HFFc6 (cell line): ENCODE results near the gene DPRX. TPM values are rescaled to one million over a fixed set of nuclear protein-coding genes. Genes with fewer than 3 reads are reported as not detected.

Experiments used
- DNase-seq: peaks from one replicate; pipeline ENCODE4 v3.0.0-alpha.2; 2018
- H3K27ac Mint-ChIP-seq: 2 replicates; pipeline ENCODE4 v1.8.0; 2020; ENCODE audit warnings: mild to moderate bottlenecking, mixed read lengths
- H3K27me3 Mint-ChIP-seq: 2 replicates; pipeline ENCODE4 v1.8.0; 2021; ENCODE audit warnings: mild to moderate bottlenecking, moderate library complexity, mixed read lengths; ENCODE audit not compliant: insufficient read depth
- H3K36me3 Mint-ChIP-seq: 2 replicates; pipeline ENCODE4 v1.8.0; 2021; ENCODE audit warnings: low read depth, mixed read lengths
- H3K4me1 Mint-ChIP-seq: 2 replicates; pipeline ENCODE4 v1.8.0; 2020; ENCODE audit warnings: low read depth, mixed read lengths
- H3K4me3 Mint-ChIP-seq: 2 replicates; pipeline ENCODE4 v1.8.0; 2020; ENCODE audit warnings: mild to moderate bottlenecking, moderate library complexity, mixed read lengths
- H3K9me3 Mint-ChIP-seq: 2 replicates; pipeline ENCODE4 v1.8.0; 2020; ENCODE audit warnings: mild to moderate bottlenecking, mixed read lengths
- total RNA-seq, 6 experiments: library from RNA; stranded (reverse); fragmentation: NEBNext Ultra II Directional; extraction: Animal tissue kit (Norgen Biotek cat#: 25700); gene quantifications; 2 replicates in 1 of 6; 3 replicates in 5 of 6; pipeline ENCODE4 v1.2.3, GENCODE V29; 2021
- TF ChIP-seq, protein P1 (sequence below): fragments of 200-600 bp; sonication (generic); IDR thresholded peaks from 2 replicates; pipeline ENCODE4 v1.5.0; 2021; ENCODE audit warnings: antibody characterized with exemption, mild to moderate bottlenecking

DPRX gene
- total RNA-seq, 6 experiments from 2014 or later: not detected

DNA sequence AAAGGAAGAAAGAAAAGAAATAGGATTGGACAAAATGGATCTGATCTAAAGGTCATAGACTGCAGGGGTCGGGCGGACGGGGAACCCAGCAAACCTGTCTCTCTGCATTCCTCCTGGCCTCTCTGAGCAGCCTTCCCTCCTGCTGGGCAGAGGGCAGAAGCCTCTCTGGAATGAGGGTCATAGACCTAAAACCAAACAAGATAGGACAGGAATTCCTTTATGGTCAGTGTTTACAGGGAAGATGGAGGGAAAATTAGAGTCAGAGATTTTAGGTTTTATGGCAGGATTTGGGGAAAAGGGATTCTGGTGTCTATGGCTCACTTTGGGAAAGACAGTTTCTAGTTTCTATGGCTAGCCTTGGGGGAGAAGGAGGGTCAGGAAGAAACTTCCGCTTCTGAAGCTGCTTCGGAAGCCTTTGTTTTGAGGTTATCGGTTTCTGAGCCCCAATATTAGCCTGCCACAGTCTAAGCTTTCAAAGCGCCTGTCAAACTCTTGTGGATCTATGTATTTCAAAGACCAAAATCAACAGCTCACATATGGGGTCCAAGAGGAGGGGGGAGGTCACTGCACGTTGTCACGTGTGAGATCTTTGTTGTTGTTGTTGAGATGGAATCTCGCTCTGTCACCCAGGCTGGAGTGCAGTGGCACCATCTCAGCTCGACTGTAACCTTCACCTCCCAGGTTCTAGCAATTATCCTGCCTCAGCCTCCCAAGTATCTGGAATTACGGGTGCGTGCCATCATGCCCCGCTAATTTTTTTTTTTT is 18.9 kb upstream of the DPRX start:
- no peak overlapping the region for H3K27ac Mint-ChIP-seq
- TF ChIP-seq, protein P1, sequence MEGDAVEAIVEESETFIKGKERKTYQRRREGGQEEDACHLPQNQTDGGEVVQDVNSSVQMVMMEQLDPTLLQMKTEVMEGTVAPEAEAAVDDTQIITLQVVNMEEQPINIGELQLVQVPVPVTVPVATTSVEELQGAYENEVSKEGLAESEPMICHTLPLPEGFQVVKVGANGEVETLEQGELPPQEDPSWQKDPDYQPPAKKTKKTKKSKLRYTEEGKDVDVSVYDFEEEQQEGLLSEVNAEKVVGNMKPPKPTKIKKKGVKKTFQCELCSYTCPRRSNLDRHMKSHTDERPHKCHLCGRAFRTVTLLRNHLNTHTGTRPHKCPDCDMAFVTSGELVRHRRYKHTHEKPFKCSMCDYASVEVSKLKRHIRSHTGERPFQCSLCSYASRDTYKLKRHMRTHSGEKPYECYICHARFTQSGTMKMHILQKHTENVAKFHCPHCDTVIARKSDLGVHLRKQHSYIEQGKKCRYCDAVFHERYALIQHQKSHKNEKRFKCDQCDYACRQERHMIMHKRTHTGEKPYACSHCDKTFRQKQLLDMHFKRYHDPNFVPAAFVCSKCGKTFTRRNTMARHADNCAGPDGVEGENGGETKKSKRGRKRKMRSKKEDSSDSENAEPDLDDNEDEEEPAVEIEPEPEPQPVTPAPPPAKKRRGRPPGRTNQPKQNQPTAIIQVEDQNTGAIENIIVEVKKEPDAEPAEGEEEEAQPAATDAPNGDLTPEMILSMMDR: no peak
- peaks cover 1% of the 10 kb centered on the region; the same call in 1 of the 2 replicates for H3K27me3 Mint-ChIP-seq
- peaks cover 6% of the 10 kb centered on the region; the same call in 1 of the 2 replicates for H3K36me3 Mint-ChIP-seq
- no peak for DNase-seq
- H3K4me1 Mint-ChIP-seq: no peaks in the 10 kb centered on the region
- H3K9me3 Mint-ChIP-seq: peaks cover 52% of the 10 kb centered on the region
- no peak overlapping the region for H3K4me3 Mint-ChIP-seq

DNA sequence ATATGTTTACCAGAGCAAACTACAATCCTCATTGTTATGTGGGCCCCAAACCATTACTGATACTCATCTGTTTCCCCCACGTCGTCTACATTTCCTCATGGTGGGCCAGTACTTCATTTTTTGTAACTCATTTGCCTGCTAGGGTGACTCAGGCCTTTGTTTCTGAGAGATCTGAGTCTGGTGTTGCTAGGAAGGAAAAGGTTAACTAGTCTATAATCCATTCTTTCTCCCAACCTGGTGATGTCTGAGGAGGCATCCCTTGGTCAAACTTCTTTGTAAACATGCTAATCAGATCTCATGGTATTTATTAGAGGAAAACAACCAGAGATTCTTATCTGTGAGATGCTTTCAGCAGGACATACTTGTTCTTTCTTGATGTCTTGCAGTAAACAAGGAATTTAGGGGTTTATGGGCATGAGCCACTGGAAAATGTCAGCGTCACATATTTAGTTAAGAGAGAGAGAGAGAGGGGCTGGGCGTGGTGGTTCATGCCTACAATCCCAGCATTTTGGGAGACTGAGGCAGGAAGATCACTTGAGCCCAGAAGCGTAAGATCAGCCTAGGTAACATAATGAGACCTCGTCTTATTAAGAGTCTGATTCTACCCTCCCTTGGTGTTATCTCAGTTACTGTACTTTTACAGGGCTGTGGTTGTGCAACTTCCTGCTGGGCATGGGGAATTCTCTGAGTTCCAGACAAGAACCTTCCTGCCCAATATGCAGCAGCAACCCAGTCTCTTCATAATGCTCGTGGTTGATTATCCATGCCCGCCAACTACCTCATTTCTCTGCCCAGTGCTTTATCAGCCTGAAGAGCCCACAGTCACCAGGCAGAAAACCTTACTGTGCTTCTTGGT is 9.7 kb upstream of the DPRX start:
- no peak overlapping the region for H3K27ac Mint-ChIP-seq
- TF ChIP-seq, protein P1: no peak
- H3K36me3 Mint-ChIP-seq: no peaks in the 10 kb centered on the region
- no peaks in the 10 kb centered on the region for H3K4me1 Mint-ChIP-seq
- peaks cover 30% of the 10 kb centered on the region for H3K9me3 Mint-ChIP-seq
- H3K27me3 Mint-ChIP-seq: peaks cover 1% of the 10 kb centered on the region; the same call in 1 of the 2 replicates
- no peak overlapping the region for H3K4me3 Mint-ChIP-seq
- peak; percentile 4 for DNase-seq

DNA sequence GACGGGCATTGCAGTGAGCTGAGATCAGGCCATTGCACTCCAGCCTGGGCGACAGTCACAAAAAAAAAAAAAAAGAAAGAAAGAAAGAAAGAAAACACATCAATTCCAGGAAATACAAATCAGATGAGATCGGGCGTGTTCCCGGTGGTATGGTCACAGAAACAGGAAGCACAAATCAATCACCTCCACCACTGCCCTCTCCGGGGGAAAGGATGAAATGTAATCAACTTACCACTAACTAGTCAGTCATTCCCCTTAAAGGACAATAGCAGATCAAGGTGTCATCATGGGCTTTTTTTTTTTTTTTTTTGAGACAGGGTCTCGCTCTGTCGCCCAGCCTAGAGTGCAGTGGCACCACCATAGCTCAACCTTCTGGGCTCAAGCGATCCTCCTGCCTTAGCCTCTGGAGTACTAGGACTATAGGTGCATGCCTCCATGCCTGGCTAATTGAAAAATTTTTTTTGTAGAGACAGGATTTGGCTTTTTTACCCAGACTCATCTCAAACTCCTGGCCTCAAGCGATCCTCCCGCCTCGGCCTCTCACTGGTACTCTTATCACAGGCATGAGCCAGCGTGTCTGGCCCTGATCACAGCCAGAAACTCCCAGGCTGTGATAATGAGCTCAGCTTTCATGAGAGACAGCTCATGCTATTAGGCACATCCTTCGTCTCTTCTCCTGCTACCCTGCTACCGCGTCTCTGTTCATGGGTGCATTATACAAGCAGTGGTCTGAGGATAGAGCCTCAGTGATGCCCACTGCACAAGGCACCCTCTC is 6.8 kb upstream of the DPRX start:
- Mint-ChIP-seq H3K27ac (no peak overlapping the region), H3K9me3 (peaks cover 31% of the 10 kb centered on the region), H3K27me3 (peaks cover 1% of the 10 kb centered on the region; the same call in 1 of the 2 replicates), H3K4me1 (no peaks in the 10 kb centered on the region), H3K4me3 (no peak overlapping the region), H3K36me3 (no peaks in the 10 kb centered on the region)
- TF ChIP-seq, protein P1: no peak
- DNase-seq: no peak

DNA sequence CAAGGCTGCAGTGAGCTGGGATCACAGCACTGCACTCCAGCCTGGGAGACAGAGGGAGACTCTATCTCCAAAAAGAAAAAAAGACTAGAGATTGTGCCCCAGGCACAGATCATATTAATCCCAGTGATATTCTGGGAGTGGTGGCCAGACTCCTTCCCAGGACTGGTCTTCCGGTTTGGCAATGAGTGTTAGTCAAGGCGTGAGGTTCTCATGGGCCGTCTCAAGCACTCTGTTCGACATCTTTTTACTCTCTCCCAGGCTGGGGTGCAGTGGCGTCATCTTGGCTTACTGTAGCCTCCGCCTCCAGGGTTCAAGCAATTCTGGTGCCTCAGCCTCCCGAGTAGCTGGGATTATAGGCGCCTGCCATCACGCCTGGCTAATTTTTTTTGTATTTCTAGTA is 5.3 kb upstream of the DPRX start:
- Mint-ChIP-seq H3K27me3 (peaks cover 1% of the 10 kb centered on the region; the same call in 1 of the 2 replicates), H3K4me1 (no peaks in the 10 kb centered on the region), H3K36me3 (no peaks in the 10 kb centered on the region; the same call in 1 of the 2 replicates), H3K4me3 (no peak overlapping the region), H3K9me3 (peaks cover 31% of the 10 kb centered on the region), H3K27ac (no peak overlapping the region)
- TF ChIP-seq, protein P1: no peak
- no peak for DNase-seq

DNA sequence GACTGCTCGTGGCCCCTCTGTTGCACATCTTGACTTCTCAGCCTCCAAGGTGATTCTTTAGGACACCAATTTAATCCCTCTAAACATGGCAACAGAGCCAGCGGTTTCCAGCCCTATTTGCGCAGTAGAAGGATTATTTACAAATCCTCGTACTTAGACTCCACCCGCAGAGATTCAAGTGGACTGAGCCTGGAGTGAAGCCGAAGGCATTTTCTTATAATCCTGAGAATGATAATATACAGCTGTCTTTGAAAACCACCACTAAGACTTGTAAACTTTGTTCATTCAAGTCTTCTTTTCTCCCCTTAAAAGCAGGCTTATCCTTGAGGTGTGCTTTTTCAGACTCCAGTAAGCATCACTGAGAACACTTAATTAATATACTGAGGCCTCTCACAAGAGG is 4.8 kb upstream of the DPRX start:
- H3K27me3 Mint-ChIP-seq: peaks cover 1% of the 10 kb centered on the region; the same call in 1 of the 2 replicates
- H3K4me1 Mint-ChIP-seq: no peaks in the 10 kb centered on the region

More for the DNA sequence above, 4.8 kb upstream of the DPRX start:
- H3K27ac Mint-ChIP-seq: no peak overlapping the region
- DNase-seq: no peak
- no peak overlapping the region for H3K4me3 Mint-ChIP-seq
- peaks cover 34% of the 10 kb centered on the region for H3K9me3 Mint-ChIP-seq
- peaks cover 5% of the 10 kb centered on the region; the same call in 1 of the 2 replicates for H3K36me3 Mint-ChIP-seq
- TF ChIP-seq, protein P1: no peak
